Activated CD4-positive, alpha-beta T cell treated with anti-CD3 and anti-CD28 coated beads, Interleukin-2, amount 50 U/mL, for 1 hour (primary cell): Measurements from ENCODE around the gene H2BK1.

Experiments used
- DNase-seq: peaks from one replicate; pipeline ENCODE4 v3.0.0-alpha.2; 2020

The H2BK1 gene

GRCh38 chr7:151198945-151199848 lies 11.1 kb downstream of the H2BK1 start:
- no peak for DNase-seq

GRCh38 chr7:151197932-151198331 lies 12.4 kb downstream of the H2BK1 start:
- no peak for DNase-seq

GRCh38 chr7:151195616-151196450 lies 14.5 kb downstream of the H2BK1 start:
- no peak for DNase-seq

GRCh38 chr7:151194188-151194587 lies 16.1 kb downstream of the H2BK1 start:
- no peak for DNase-seq

- no peak for DNase-seq
Observed at GRCh38 chr7:151193203-151193978, 16.9 kb downstream of the H2BK1 start.

- no peak for DNase-seq
Observed at GRCh38 chr7:151192002-151192539, 18.2 kb downstream of the H2BK1 start.

- DNase-seq = no peak
Observed at GRCh38 chr7:151191544-151191943, 18.7 kb downstream of the H2BK1 start.

- no peak for DNase-seq
Observed at GRCh38 chr7:151189038-151189437, 21.2 kb downstream of the H2BK1 start.

- DNase-seq = no peak
Observed at GRCh38 chr7:151188252-151188542, 22.1 kb downstream of the H2BK1 start.

GRCh38 chr7:151187409-151188251 lies 22.7 kb downstream of the H2BK1 start:
- no peak for DNase-seq

GRCh38 chr7:151186640-151187408 lies 23.5 kb downstream of the H2BK1 start, which contains the start of gene ASB10:
Gene ASB10, minus strand, starts transcription at chr7:151187250. Its CDS starts 120 bp downstream, at chr7:151187130.
- DNase-seq = no peak

GRCh38 chr7:151185762-151186639 lies 24.3 kb downstream of the H2BK1 start:
- DNase-seq = no peak

GRCh38 chr7:151181011-151181431 lies 29.3 kb downstream of the H2BK1 start:
- no peak for DNase-seq

GRCh38 chr7:151179946-151180345 lies 30.3 kb downstream of the H2BK1 start:
- no peak for DNase-seq

- DNase-seq = no peak
Observed at GRCh38 chr7:151179287-151179860, 30.9 kb downstream of the H2BK1 start.

GRCh38 chr7:151178831-151179230 lies 31.5 kb downstream of the H2BK1 start:
- no peak for DNase-seq

- DNase-seq = no peak
Observed at GRCh38 chr7:151178236-151178635, 32.1 kb downstream of the H2BK1 start.

GRCh38 chr7:151177310-151177709 lies 33.0 kb downstream of the H2BK1 start:
- DNase-seq = no peak

- no peak for DNase-seq
Observed at GRCh38 chr7:151176401-151176800, 33.9 kb downstream of the H2BK1 start.
